HepG2 (cell line): ENCODE results near the gene SQSTM1. TPM values are rescaled to one million over a fixed set of nuclear protein-coding genes. Genes with fewer than 3 reads are reported as not detected.

Experiments used
- AKAP8 ChIP-seq: sonication (generic); formaldehyde crosslinking; IDR thresholded peaks from 2 replicates; pipeline ENCODE4 v1.5.1; 2020; ENCODE audit warnings: mild to moderate bottlenecking, missing genetic modification reagents
- CBFB ChIP-seq: sonication (generic); formaldehyde crosslinking; IDR thresholded peaks from 2 replicates; pipeline ENCODE4 v1.4.0; 2020; ENCODE audit warnings: missing genetic modification reagents
- CBX5 ChIP-seq: sonication (generic); formaldehyde crosslinking; IDR thresholded peaks from 2 replicates; pipeline ENCODE4 v1.4.0; 2020; ENCODE audit warnings: missing genetic modification reagents, borderline replicate concordance
- DPF2 ChIP-seq: sonication (generic); formaldehyde crosslinking; IDR thresholded peaks from 2 replicates; pipeline ENCODE4 v1.4.0; 2020; ENCODE audit warnings: mild to moderate bottlenecking, low read depth, missing genetic modification reagents, borderline replicate concordance
- FOXK1 ChIP-seq: sonication (generic); formaldehyde crosslinking; IDR thresholded peaks from 2 replicates; pipeline ENCODE4 v1.4.0; 2020; ENCODE audit warnings: low read depth, missing genetic modification reagents, borderline replicate concordance
- HNRNPL ChIP-seq: fragments of 200-400 bp; formaldehyde crosslinking; IDR thresholded peaks from 2 replicates; pipeline ENCODE4 v1.6.1; 2017; ENCODE audit warnings: mild to moderate bottlenecking, low read depth, low read length
- KDM4B ChIP-seq: sonication (generic); formaldehyde crosslinking; IDR thresholded peaks from 2 replicates; pipeline ENCODE4 v1.4.0; 2020; ENCODE audit warnings: missing genetic modification reagents
- MTA1 ChIP-seq: sonication (generic); formaldehyde crosslinking; IDR thresholded peaks from 2 replicates; pipeline ENCODE4 v1.4.0; 2020; ENCODE audit warnings: missing genetic modification reagents, mild to moderate bottlenecking, borderline replicate concordance
- NR2F1 ChIP-seq, 2 experiments: fragments of 450-650 bp in 1 of 2; formaldehyde crosslinking in 1 of 2; IDR thresholded peaks; 2 replicates each; pipeline versions ENCODE4 v1.5.0 to v1.6.1; 2016 to 2020; ENCODE audit warnings: mild to moderate bottlenecking in 1 of 2, missing compliant biosample characterization in 1 of 2, missing genetic modification reagents in 1 of 2, moderate library complexity in 1 of 2
- SPEN ChIP-seq: sonication (generic); formaldehyde crosslinking; IDR thresholded peaks from 2 replicates; pipeline ENCODE4 v1.5.1; 2020; ENCODE audit warnings: low read depth, mild to moderate bottlenecking, missing genetic modification reagents
- TMF1 ChIP-seq: sonication (generic); formaldehyde crosslinking; IDR thresholded peaks from 2 replicates; pipeline ENCODE4 v1.8.1; 2022; ENCODE audit warnings: low read depth, missing genetic modification reagents
- ZBTB1 ChIP-seq: sonication (generic); formaldehyde crosslinking; IDR thresholded peaks from 2 replicates; pipeline ENCODE4 v1.4.0; 2020; ENCODE audit warnings: missing genetic modification reagents, borderline replicate concordance
- ZMYM4 ChIP-seq: sonication (generic); formaldehyde crosslinking; IDR thresholded peaks from 2 replicates; pipeline ENCODE4 v1.8.1; 2023; ENCODE audit warnings: mild to moderate bottlenecking, missing genetic modification reagents
- ZNF550 ChIP-seq: sonication (generic); formaldehyde crosslinking; IDR thresholded peaks from 2 replicates; pipeline ENCODE4 v1.4.0; 2020; ENCODE audit warnings: mild to moderate bottlenecking, missing genetic modification reagents, borderline replicate concordance
- ZNF678 ChIP-seq: sonication (generic); formaldehyde crosslinking; IDR thresholded peaks from 2 replicates; pipeline ENCODE4 v1.4.0; 2020; ENCODE audit warnings: mild to moderate bottlenecking, missing genetic modification reagents
- ZNF724P ChIP-seq: sonication (generic); formaldehyde crosslinking; IDR thresholded peaks from 2 replicates; pipeline ENCODE4 v1.8.0; 2022; ENCODE audit warnings: missing genetic modification reagents, borderline replicate concordance
- ZNF879 ChIP-seq: sonication (generic); formaldehyde crosslinking; IDR thresholded peaks from 2 replicates; pipeline ENCODE4 v1.8.1; 2023; ENCODE audit warnings: missing genetic modification reagents
- ZNF883 ChIP-seq: sonication (generic); formaldehyde crosslinking; IDR thresholded peaks from 2 replicates; pipeline ENCODE4 v1.5.1; 2020; ENCODE audit warnings: mild to moderate bottlenecking, missing genetic modification reagents; ENCODE audit errors: not compliant biosample characterization
- polyA plus RNA-seq, 8 experiments: library from polyadenylated mRNA; depleted of rRNA in 3 of 8; stranded (reverse) in 7 of 8; unstranded in 1 of 8; fragments of >200 nt; fragmentation: Illumina TruSeq in 4 of 8; extraction: Trizol in 4 of 8; gene quantifications; 2 replicates each; pipeline versions ENCODE4 v1.2.1 to v1.2.3, GENCODE V29; 2011 to 2016; ENCODE audit warnings: low read depth in 4 of 8, missing spikeins in 1 of 8, mixed read lengths in 1 of 8; ENCODE audit not compliant: insufficient read depth in 1 of 8
- total RNA-seq, 5 experiments: library from RNA; depleted of rRNA; stranded (reverse); fragments of >200 nt; fragmentation: Illumina TruSeq; extraction: Trizol; gene quantifications; 2 replicates each; pipeline ENCODE4 v1.2.3, GENCODE V29; 2016; ENCODE audit warnings: low read depth in 1 of 5
- TF ChIP-seq, protein P1 (sequence below): sonication (generic); formaldehyde crosslinking; conservative IDR thresholded peaks from 2 replicates; pipeline ENCODE4 v1.4.0; 2020; ENCODE audit warnings: missing genetic modification reagents
- TF ChIP-seq, protein P2 (sequence below): sonication (generic); formaldehyde crosslinking; IDR thresholded peaks from 2 replicates; pipeline ENCODE4 v1.4.0; 2020; ENCODE audit warnings: mild to moderate bottlenecking, missing genetic modification reagents
- TF ChIP-seq, protein P3 (sequence below): sonication (generic); formaldehyde crosslinking; IDR thresholded peaks from 2 replicates; pipeline ENCODE4 v1.8.1; 2023; ENCODE audit warnings: mild to moderate bottlenecking, moderate library complexity, missing genetic modification reagents
- TF ChIP-seq, protein P4 (sequence below): sonication (generic); formaldehyde crosslinking; IDR thresholded peaks from 2 replicates; pipeline ENCODE4 v1.8.0; 2022; ENCODE audit warnings: missing genetic modification reagents, mild to moderate bottlenecking, inconsistent platforms, borderline replicate concordance
- TF ChIP-seq, protein P5 (sequence below): sonication (generic); formaldehyde crosslinking; IDR thresholded peaks from 2 replicates; pipeline ENCODE4 v1.4.0; 2020; ENCODE audit warnings: missing genetic modification reagents

SQSTM1 gene
- total and polyA plus RNA-seq, 2 of the 13 experiments (the other 11 are each of a cell fraction or from before 2014, with no cell fraction given), result 90.9 to 160 TPM

DNA sequence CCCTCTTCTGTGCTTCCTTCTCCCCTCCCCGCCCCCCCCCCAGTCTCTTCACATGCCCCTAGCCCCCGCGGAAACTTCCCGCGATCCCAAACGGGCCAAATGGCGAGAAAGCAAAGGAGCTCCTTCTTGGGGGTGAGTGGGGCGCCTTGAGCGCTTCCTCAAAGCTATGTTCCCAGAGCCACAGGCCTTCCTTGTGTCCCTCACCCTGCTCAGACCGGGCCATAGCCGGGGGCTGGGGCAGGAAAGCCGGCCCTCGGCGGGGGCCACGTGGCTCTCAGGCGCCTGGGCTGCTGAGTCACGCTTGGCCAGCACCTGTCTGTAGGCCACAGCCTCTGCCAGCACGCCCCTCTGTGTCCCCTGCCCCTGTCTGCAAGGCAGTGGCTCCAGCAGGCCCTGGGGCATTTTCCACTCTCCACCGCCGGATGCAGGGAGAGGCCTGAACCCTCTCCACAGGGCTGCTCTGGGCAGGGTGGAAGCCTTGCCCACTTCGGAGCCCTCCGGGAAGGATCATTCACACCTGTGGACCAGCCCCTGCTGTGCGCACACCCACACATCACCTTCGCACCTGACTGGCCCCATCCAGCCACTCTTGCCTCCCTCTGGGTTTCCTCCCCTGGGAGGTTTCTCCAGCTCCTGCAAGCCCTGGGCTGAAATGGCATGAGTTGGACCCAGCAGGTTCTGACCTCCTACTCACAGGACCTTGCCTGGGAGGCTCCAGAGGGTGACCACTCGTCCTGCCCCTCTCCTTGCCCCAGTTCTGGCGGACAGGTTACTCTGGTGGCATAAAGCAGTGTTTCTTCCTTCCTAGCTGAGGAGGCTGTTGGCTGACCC lies 1.2 kb upstream of the SQSTM1 start (continued):
- TF ChIP-seq ZBTB1 (CRISPR knock-in tag) (no peak), SPEN (no peak), KDM4B (0 out of 2 replicates have a peak, but pooled peaks have one; percentile 71), ZNF678 (CRISPR knock-in tag) (no peak), ZNF550 (no peak), CBFB (CRISPR knock-in tag) (no peak), FOXK1 (CRISPR knock-in tag) (no peak), HNRNPL (peak; percentile 88), TMF1 (no peak; the same call in 1 of the 2 replicates), NR2F1 (CRISPR knock-in tag; IDR thresholded peaks at IDR 0.05) (no peak), ZNF724P (CRISPR knock-in tag) (no peak), CBX5 (CRISPR knock-in tag) (peak; percentile 69; the same call in 1 of the 2 replicates), MTA1 (no peak), AKAP8 (CRISPR knock-in tag) (peak; percentile 61; the same call in 1 of the 2 replicates), ZNF883 (CRISPR knock-in tag) (peak; percentile 37), DPF2 (no peak), ZNF879 (CRISPR knock-in tag) (peak; percentile 64; the same call in 1 of the 2 replicates), ZMYM4 (CRISPR knock-in tag) (0 out of 2 replicates have a peak, but pooled peaks have one; percentile 30)
- TF ChIP-seq, protein P1, sequence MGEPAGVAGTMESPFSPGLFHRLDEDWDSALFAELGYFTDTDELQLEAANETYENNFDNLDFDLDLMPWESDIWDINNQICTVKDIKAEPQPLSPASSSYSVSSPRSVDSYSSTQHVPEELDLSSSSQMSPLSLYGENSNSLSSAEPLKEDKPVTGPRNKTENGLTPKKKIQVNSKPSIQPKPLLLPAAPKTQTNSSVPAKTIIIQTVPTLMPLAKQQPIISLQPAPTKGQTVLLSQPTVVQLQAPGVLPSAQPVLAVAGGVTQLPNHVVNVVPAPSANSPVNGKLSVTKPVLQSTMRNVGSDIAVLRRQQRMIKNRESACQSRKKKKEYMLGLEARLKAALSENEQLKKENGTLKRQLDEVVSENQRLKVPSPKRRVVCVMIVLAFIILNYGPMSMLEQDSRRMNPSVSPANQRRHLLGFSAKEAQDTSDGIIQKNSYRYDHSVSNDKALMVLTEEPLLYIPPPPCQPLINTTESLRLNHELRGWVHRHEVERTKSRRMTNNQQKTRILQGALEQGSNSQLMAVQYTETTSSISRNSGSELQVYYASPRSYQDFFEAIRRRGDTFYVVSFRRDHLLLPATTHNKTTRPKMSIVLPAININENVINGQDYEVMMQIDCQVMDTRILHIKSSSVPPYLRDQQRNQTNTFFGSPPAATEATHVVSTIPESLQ (CRISPR knock-in tag), result no peak
- TF ChIP-seq, protein P2, sequence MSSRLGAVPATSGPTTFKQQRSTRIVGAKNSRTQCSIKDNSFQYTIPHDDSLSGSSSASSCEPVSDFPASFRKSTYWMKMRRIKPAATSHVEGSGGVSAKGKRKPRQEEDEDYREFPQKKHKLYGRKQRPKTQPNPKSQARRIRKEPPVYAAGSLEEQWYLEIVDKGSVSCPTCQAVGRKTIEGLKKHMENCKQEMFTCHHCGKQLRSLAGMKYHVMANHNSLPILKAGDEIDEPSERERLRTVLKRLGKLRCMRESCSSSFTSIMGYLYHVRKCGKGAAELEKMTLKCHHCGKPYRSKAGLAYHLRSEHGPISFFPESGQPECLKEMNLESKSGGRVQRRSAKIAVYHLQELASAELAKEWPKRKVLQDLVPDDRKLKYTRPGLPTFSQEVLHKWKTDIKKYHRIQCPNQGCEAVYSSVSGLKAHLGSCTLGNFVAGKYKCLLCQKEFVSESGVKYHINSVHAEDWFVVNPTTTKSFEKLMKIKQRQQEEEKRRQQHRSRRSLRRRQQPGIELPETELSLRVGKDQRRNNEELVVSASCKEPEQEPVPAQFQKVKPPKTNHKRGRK (CRISPR knock-in tag), result no peak
- TF ChIP-seq, protein P3, sequence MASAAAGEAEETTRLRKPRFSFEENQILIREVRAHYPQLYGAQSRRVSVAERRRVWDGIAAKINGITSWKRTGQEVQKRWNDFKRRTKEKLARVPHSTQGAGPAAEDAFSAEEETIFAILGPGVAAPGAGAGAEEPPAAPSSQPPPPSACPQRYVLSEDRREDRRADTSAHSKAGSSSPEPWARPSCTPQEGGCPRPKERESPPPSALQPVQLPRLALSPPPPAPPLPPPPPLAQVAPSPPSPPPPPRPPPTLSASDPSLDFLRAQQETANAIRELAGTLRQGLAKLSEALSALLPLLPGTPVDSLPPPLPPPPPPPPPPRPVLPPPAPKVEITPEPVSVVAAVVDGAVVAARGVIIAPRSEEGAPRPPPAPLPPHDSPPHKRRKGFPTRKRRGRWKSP, result no peak; the same call in 1 of the 2 replicates
- TF ChIP-seq, protein P4, sequence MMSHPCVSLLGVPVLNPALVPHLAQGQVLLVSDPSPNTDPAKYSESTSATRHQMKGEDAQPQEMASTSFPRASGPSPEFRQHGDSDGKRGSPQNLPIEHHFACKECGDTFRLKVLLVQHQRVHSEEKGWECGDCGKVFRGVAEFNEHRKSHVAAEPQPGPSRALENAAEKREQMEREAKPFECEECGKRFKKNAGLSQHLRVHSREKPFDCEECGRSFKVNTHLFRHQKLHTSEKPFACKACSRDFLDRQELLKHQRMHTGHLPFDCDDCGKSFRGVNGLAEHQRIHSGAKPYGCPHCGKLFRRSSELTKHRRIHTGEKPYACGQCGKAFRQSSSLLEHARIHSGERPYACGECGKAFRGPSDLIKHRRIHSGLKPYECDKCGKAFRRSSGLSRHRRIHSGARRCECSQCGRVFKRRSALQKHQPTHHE (CRISPR knock-in tag), result no peak
- TF ChIP-seq, protein P5, sequence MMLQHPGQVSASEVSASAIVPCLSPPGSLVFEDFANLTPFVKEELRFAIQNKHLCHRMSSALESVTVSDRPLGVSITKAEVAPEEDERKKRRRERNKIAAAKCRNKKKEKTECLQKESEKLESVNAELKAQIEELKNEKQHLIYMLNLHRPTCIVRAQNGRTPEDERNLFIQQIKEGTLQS, result peak; percentile 77
